CD4-positive, alpha-beta T cell treated with Interferon alpha-2 for 1 hour (primary cell): ENCODE data around the gene NYAP2.

ENCODE experiments used
- DNase-seq, 2 donors: peaks; one replicate each; pipeline ENCODE4 v3.0.0-alpha.2; 2020 to 2022

NYAP2 gene

GRCh38 chr2:225569995-225570394 is 170.5 kb downstream of the NYAP2 start:
- DNase-seq, result no peak

- DNase-seq, result no peak
Measured at GRCh38 chr2:225573603-225574002, 174.1 kb downstream of the NYAP2 start.

- no peak for DNase-seq
Measured at GRCh38 chr2:225574582-225575138, 175.2 kb downstream of the NYAP2 start.

GRCh38 chr2:225581135-225581534 is 181.6 kb downstream of the NYAP2 start:
- no peak for DNase-seq

GRCh38 chr2:225581906-225582305 is 182.4 kb downstream of the NYAP2 start:
- DNase-seq, result no peak

- DNase-seq, result no peak
Measured at GRCh38 chr2:225582355-225583116, 183.0 kb downstream of the NYAP2 start.

GRCh38 chr2:225584796-225585195 is 185.3 kb downstream of the NYAP2 start:
- DNase-seq, result no peak

- DNase-seq, result no peak
Measured at GRCh38 chr2:225590932-225591331, 191.4 kb downstream of the NYAP2 start.

GRCh38 chr2:225597911-225598310 is 198.4 kb downstream of the NYAP2 start:
- DNase-seq, result no peak

- DNase-seq, result no peak
Measured at GRCh38 chr2:225598426-225598825, 198.9 kb downstream of the NYAP2 start.

GRCh38 chr2:225598897-225599296 is 199.4 kb downstream of the NYAP2 start:
- no peak for DNase-seq

GRCh38 chr2:225599856-225600255 is 200.3 kb downstream of the NYAP2 start:
- DNase-seq, result no peak

GRCh38 chr2:225600444-225600843 is 200.9 kb downstream of the NYAP2 start:
- no peak for DNase-seq

GRCh38 chr2:225600865-225601264 is 201.4 kb downstream of the NYAP2 start:
- DNase-seq, result no peak

- DNase-seq, result no peak
Measured at GRCh38 chr2:225602205-225602604, 202.7 kb downstream of the NYAP2 start.

GRCh38 chr2:225608136-225608535 is 208.6 kb downstream of the NYAP2 start:
- no peak for DNase-seq

GRCh38 chr2:225612636-225613035 is 213.1 kb downstream of the NYAP2 start:
- no peak for DNase-seq

- DNase-seq, result no peak
Measured at GRCh38 chr2:225614915-225615314, 215.4 kb downstream of the NYAP2 start.

GRCh38 chr2:225615514-225615913 is 216.0 kb downstream of the NYAP2 start:
- DNase-seq, result no peak

- DNase-seq, result no peak
Measured at GRCh38 chr2:225616372-225616771, 216.9 kb downstream of the NYAP2 start.

GRCh38 chr2:225616848-225617247 is 217.3 kb downstream of the NYAP2 start:
- DNase-seq, result no peak

GRCh38 chr2:225620227-225620626 is 220.7 kb downstream of the NYAP2 start:
- DNase-seq, result no peak

GRCh38 chr2:225630824-225631533 is 231.5 kb downstream of the NYAP2 start:
- DNase-seq, result no peak

GRCh38 chr2:225632351-225632750 is 232.8 kb downstream of the NYAP2 start:
- DNase-seq, result no peak
